NCI-H748 treated with DMSO at 0.1 percent for 48 hours (cell line): ENCODE data around the gene SETBP1.

Source experiments
- DNase-seq: peaks from one replicate; lab custom pipeline; 2025; lab: John Stamatoyannopoulos, UW

Gene SETBP1

GRCh38 chr18:44904768-44905167, 224.1 kb downstream of the SETBP1 start:
- DNase-seq, result no peak

- no peak for DNase-seq
Measured at GRCh38 chr18:44909191-44909719, 228.6 kb downstream of the SETBP1 start.

GRCh38 chr18:44911260-44911659, 230.6 kb downstream of the SETBP1 start:
- no peak for DNase-seq

GRCh38 chr18:44911773-44912172, 231.1 kb downstream of the SETBP1 start:
- no peak for DNase-seq

- DNase-seq, result no peak
Measured at GRCh38 chr18:44912740-44913478, 232.2 kb downstream of the SETBP1 start.

GRCh38 chr18:44914028-44914427, 233.3 kb downstream of the SETBP1 start:
- DNase-seq, result no peak

- no peak for DNase-seq
Measured at GRCh38 chr18:44915213-44915612, 234.5 kb downstream of the SETBP1 start.

- no peak for DNase-seq
Measured at GRCh38 chr18:44915661-44916060, 235.0 kb downstream of the SETBP1 start.

GRCh38 chr18:44916429-44917207, 235.9 kb downstream of the SETBP1 start:
- no peak for DNase-seq

GRCh38 chr18:44917216-44918141, 236.8 kb downstream of the SETBP1 start:
- no peak for DNase-seq

- DNase-seq, result no peak
Measured at GRCh38 chr18:44918142-44918476, 237.4 kb downstream of the SETBP1 start.

GRCh38 chr18:44920441-44920840, 239.8 kb downstream of the SETBP1 start:
- no peak for DNase-seq

GRCh38 chr18:44921974-44922373, 241.3 kb downstream of the SETBP1 start:
- no peak for DNase-seq

- no peak for DNase-seq
Measured at GRCh38 chr18:44922968-44923367, 242.3 kb downstream of the SETBP1 start.

GRCh38 chr18:44924785-44925499, 244.3 kb downstream of the SETBP1 start:
- no peak for DNase-seq

- no peak for DNase-seq
Measured at GRCh38 chr18:44927127-44927849, 246.6 kb downstream of the SETBP1 start.

- no peak for DNase-seq
Measured at GRCh38 chr18:44934901-44935300, 254.2 kb downstream of the SETBP1 start.

GRCh38 chr18:44935455-44935854, 254.8 kb downstream of the SETBP1 start:
- DNase-seq, result no peak

- no peak for DNase-seq
Measured at GRCh38 chr18:44936485-44936884, 255.8 kb downstream of the SETBP1 start.

- peak; percentile 97 for DNase-seq
Measured at GRCh38 chr18:44937960-44938719, 257.5 kb downstream of the SETBP1 start.
